NCI-H2107 (cell line): ENCODE data around the gene LSM2.

Source experiments
- DNase-seq: peaks from one replicate; lab custom pipeline; 2025; lab: John Stamatoyannopoulos, UW

Gene LSM2

DNA sequence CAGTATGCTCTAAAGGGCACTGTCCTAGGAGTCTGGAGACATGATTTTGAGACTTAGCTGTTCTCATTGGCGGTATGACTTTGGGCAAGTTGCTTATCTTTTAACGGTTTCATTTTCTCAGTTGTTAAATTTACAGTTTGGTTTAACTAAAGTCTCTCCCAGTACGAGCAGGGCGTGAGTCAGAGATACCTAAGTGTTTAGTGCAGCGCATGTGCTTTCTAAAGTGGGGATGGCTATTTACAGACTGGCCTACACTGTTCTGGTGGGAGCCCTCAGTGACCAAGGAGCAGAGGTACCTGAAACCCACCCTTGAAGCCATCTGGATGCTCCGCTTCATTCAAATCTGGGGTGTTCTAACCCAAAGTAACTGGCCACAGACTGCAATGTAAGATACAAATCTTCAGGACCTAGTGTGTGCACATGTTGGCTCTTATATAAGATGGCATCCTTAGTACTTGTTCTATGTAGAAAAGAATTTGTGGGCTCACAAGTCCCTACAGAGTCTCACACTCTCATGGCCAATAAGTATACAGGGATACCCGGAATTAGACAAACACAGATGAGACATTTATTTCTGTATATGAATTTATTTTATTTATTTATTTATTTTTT, 56.2 kb downstream of the LSM2 start:
- no peak for DNase-seq

DNA sequence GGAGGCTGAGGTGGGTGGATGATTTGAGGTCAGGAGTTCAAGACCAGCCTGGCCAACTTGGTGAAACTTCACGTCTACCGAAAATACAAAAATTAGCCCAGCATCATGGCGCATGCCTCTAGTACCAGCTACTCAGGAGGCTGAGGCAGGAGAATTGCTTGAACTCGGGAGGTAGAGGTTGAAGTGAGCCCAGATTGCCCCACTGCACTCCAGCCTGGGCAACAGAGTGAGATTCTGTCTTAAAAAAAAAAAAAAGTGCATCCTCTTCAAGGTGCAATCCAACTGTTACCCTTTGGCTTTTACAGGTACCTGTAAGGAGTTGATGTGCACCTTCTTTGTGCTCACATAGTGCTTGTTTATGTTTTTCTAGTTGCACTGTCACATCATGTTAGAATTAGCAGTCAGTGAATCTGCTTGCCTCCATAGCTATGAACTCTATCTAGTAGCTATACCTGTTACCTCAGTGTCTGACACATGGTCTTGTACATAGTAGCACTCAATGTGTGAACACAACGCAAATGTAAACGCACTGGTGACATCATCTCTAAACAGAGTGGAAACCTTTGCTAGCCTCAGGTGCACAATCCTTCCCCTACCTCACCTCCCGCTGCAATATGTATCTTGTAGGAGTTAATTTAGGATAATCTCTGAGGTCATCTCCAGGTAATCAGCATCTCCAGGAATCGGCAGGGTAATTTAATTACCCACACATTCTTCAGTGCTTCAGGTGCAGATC, 57.3 kb downstream of the LSM2 start:
- DNase-seq: no peak
